HG02678 (cell line): ENCODE measurements around the gene WAC.
A peak's percentile ranks its signal among the peaks of the same experiment; 100 is the strongest.

Experiments used
- ATAC-seq: cut with Tn5 transposase; IDR thresholded peaks from one replicate; pipeline ENCODE4 v1.9.1; 2021; ENCODE audit warnings: mild to moderate bottlenecking, moderate library complexity; ENCODE audit not compliant: unreplicated experiment

Gene WAC

DNA sequence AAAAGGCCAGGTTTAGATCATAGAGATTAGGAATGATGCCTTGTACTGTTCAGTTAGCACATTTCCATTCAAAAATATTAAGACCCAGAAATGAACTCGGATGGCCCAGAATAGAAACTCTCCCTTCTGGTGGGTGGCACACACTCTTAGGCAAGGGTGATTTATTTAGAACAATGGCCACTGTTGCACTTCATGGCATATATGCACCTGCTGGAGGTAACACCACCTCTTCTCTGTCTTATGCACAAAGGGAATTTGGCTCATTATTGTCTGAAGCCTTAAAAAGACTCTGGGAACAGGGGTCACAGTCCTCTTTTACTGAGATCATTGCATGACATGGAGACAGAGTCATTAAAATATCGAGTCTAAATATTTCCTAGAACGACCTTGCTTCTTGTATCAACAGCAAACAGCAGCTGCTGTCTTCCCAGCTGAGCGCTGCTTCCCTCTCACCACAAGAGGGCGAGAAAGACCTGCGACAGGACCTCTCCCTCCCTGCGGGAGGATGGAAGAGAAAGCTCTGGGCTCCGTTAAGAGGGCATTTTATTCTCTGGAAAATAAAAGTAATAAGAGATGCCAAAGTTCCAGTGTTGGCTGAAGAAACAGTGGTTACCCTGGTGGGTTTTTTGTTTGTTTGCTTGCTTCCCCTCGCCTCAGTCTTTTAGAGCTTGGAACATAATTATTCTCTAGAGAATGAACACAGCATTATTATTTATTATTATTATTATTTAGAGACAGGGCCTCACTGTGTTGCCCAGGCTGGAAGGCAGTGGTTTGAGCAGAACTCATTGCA, 130.9 kb downstream of the WAC start:
- peak; percentile 94 for ATAC-seq

DNA sequence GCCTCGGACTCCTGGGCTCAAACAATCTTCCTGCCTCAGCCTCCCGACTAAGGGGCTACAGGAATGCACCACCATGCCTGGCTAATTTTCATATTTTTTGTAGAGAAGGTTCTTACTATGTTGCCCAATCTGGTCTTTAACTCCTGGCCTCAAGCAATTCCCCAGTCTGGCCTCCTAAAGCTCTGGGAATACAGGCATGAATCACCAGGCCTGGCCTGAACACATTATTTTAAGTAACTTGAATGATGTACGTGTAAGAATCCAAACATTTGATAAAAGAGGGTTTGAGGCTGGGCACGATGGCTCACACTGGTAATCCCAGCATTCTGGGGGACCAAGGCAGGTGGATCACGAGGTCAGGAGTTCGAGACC, 131.4 kb downstream of the WAC start:
- no peak for ATAC-seq

DNA sequence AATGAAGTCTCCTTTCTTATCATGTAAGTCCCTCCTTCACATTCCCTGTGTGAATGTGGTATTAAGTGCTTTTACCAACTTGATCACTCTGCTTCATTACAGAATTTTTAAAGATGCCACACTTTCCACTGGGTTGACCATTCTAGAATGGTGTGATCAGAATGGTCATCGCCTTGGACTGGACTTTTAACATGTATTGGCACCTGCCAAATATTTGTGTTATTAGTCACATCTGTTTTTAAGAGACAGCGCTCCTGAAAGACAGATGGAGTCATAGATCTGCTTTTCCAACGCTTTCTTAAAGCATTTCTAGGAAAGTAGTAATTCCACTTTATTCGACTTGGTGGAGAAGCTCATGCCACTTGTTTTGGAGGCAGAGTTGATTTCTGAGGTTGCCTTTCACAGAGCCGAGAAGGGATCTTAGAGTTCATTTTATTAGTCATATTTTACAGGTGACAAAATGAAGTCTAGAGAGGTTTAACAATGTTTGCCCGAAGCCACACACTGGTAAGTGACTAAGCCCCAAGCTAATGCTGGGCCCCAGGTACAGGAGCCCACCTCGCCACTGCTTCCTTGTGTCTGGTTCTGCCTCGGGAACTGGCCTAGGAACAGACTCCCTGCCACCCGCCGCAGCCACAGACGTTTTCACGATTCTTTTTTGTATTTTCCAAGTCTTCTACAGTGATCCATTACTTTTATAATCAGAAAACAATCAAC, 134.0 kb downstream of the WAC start:
- ATAC-seq, result no peak

DNA sequence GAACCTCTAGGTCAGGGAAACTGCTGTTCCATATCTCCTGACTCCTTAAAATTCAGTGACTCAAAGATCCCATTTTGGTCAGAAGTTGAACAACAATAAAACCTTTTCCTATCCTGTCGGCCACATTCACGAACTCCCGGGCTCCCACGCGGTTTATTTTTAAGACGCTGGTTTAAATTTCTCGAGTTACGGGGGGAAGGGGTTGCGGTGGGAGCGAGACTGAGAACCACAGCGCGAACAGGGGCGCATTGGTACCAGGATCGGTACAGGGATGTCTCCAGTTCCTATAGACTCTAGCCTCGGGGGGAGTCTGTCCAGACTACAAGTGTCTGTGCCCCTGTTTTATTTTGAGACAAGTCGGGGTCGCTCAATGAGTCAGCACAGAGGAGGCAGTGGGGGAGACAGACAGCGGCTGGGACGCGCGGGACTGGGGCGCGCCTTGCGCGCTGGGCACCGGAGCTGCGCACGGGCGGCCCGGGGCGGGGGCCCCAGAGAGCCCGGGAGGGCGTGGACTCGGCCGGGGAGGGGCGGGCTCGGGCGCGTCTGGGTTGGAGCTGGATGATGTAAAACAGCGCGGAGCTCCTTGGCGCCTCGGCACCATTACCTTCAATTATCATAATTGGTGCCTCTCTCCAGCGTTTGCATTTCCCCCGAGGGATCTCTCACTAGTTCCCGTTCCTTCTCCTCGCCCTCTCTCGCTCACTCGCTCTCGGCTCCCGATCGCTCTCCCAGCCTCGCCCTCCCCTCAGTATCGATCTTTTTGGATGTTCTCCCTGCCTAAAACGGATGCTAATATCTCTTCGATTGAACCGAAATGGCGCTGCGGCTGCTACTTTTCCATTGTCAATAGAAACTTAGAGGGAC, 135.7 kb downstream of the WAC start:
- ATAC-seq, result no peak

DNA sequence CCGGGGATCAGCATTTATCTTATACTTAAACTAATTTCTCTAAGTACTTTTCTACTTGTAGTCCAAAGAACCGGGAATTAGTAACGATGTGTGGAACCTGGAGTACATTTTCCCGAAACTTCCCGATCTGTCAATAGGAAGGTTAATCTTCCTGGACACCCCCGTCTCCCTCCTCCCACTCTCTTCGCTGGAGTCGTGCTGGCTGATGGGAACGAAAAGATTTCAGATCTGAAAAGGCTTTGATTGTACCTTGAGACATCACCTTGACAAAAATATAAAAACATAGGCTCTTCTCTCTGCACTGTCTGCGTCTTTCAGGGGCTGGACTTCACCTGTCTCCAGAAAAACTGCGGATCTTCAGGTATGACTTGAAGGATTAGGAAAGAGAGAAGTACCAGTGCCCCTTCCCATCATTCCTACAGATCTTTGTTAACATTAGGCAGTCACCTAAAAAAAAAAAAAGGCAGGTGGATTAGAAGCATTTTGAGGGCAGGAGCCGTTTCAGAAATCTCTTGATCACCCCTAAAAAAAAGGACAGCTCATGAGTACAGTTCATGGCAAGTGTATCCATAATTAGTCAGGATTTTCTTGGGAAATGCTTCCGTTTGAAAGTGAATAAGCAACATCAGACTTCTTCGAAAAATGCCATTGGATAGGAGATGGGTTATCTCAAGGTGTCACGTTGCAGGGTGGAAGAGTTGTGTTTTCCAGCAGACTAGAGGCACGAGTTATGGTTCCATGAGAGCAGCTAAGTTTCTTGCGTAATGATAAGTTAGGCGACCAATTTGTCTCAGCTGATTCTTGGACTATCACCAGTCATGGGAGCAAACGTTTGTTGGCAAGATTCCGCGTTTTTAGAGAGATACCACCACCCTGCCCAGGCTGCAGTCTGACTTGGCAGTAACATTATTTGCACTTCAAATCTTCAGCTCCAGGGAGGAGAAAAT, 136.6 kb downstream of the WAC start:
- ATAC-seq, result no peak
